Gastrocnemius medialis (tissue), 4 donors: ENCODE results near the gene CD27. TPM values are rescaled to one million over a fixed set of nuclear protein-coding genes. Genes with fewer than 3 reads are reported as not detected.
"Not testable (repeated sequence)": the region's sequence is repeated elsewhere in the genome, so short reads cannot be mapped to it uniquely, and the experiment has no call there.

ENCODE experiments used
- ATAC-seq, 2 donors: fragments of 150-250 bp; one replicate each; pipeline ENCODE4 v1.9.1; 2016
- DNase-seq, 2 donors: peaks; one replicate each; pipeline ENCODE4 v3.0.0-alpha.2; 2019
- H3K27ac ChIP-seq, 4 donors: fragments of 200-600 bp; sonication (generic); 1 replicate in 1 of 4; 2 replicates in 3 of 4; pipeline ENCODE4 v1.5.1; 2016 to 2018; ENCODE audit warnings: mild to moderate bottlenecking in 2 of 4, moderate library complexity in 1 of 4
- H3K27me3 ChIP-seq, 3 donors: fragments of 200-600 bp; sonication (generic) in 2 of 3; 1 replicate in 1 of 3; 2 replicates in 2 of 3; pipeline versions ENCODE4 v1.5.1 to v1.6.0; 2016 to 2019; ENCODE audit warnings: mild to moderate bottlenecking in 1 of 3, moderate library complexity in 1 of 3
- H3K36me3 ChIP-seq, 2 donors: fragments of 200-600 bp; sonication (generic) in 1 of 2; one replicate each; pipeline ENCODE4 v1.5.1; 2017 to 2018
- H3K4me1 ChIP-seq, 2 donors: fragments of 200-600 bp; sonication (generic) in 1 of 2; one replicate each; pipeline ENCODE4 v1.5.1; 2016 to 2017; ENCODE audit warnings: mild to moderate bottlenecking in 2 of 2
- H3K4me3 ChIP-seq, 4 donors: fragments of 200-600 bp; sonication (generic) in 3 of 4; 1 replicate in 1 of 4; 2 replicates in 3 of 4; pipeline ENCODE4 v1.5.1; 2016 to 2019; ENCODE audit warnings: mild to moderate bottlenecking in 2 of 4
- H3K9me3 ChIP-seq, 3 donors: fragments of 200-600 bp; sonication (generic) in 2 of 3; 1 replicate in 1 of 3; 2 replicates in 2 of 3; pipeline ENCODE4 v1.5.1; 2016 to 2019
- CTCF ChIP-seq, 5 experiments: fragments of 450-650 bp in 3 of 5; fragments of 200-600 bp in 2 of 5; sonication (generic) in 2 of 5; IDR thresholded peaks in 4 of 5; conservative IDR thresholded peaks in 1 of 5; 1 replicate in 4 of 5; 2 replicates in 1 of 5; pipeline ENCODE4 v1.5.1; 2016 to 2019; ENCODE audit warnings: antibody characterized with exemption in 5 of 5, mild to moderate bottlenecking in 3 of 5, moderate library complexity in 3 of 5
- POLR2A ChIP-seq, 2 donors: fragments of 450-650 bp; IDR thresholded peaks; one replicate each; pipeline ENCODE4 v1.6.1; 2017; ENCODE audit warnings: antibody characterized with exemption in 2 of 2, mild to moderate bottlenecking in 2 of 2, moderate library complexity in 2 of 2
- in situ Hi-C, 4 donors: fragments of 200-750 bp; cut with MboI; loops; one replicate each; pipeline versions ENCODE4 v1.15.0 to v1.8.0; 2017; ENCODE audit warnings: low sequenced_read_pairs in 4 of 4
- intact Hi-C: fragments of 100-400 bp; cut with DNase I; formaldehyde crosslinking; loops from one replicate; pipeline ENCODE4 v1.15.1; 2023; ENCODE audit warnings: low total_unique reads
- total RNA-seq, 4 donors: library from RNA; depleted of rRNA; stranded (reverse); fragments of >200 nt; gene quantifications; one replicate each; pipeline versions ENCODE4 v1.1.0 to v1.2.3, GENCODE V29; 2016

Gene CD27
- total RNA-seq, 4 donors from 2014 or later, result 0.55 TPM; not detected in 3

- intact Hi-C loops, result no loop called here
- Histone ChIP-seq H3K9me3 (no peaks in the 10 kb centered on the region), H3K4me1 (peaks cover 20 to 21% of the 10 kb centered on the region in 2 donors), H3K36me3 (peaks cover 0 to 47% of the 10 kb centered on the region in 2 donors), H3K4me3 (no peak overlapping the region), H3K27me3 (no peaks in the 10 kb centered on the region), H3K27ac (no peak overlapping the region)
- ATAC-seq (no peak), DNase-seq (no peak)
- TF ChIP-seq CTCF (IDR thresholded peaks at IDR 0.05 in 4 of 5, conservative IDR thresholded peaks at IDR 0.05 in 1 of 5), result no peak
- in situ Hi-C loops, result loop anchor here (5.0 to 25.0 kb wide), 4 partner anchors 129 to 141 kb away; partner anchors contain the start of gene TNFRSF1A (in 1 of the 4)
These were observed 21.4 kb downstream of the CD27 start for GRCh38 chr12:6466184-6466573.

DNA sequence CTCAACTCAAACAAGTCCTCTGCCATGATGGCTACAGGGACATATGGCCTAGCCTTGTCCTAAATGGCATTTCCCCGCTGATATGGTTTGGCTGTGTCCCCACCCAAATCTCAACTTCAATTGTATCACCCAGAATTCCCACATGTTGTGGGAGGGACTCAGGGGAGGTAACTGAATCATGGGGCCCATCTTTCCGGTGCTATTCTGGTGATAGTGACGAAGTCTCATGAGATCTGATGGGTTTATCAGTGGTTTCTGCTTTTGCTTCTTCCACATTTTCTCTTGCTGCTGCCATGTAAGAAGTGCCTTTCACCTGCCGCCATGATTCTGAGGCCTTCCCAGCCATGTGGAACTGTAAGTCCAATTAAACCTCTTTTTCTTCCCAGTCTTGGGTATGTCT, 22.0 kb downstream of the CD27 start:
- H3K9me3 ChIP-seq, ATAC-seq, intact Hi-C loops, H3K4me3 ChIP-seq, H3K27me3 ChIP-seq, DNase-seq, H3K27ac ChIP-seq: not testable (repeated sequence)
- peaks cover 0 to 44% of the 10 kb centered on the region in 2 donors for H3K36me3 ChIP-seq
- in situ Hi-C loops, result loop anchor here (5.0 to 25.0 kb wide), 4 partner anchors 129 to 142 kb away; partner anchors contain the start of gene TNFRSF1A (in 1 of the 4)
- peaks cover 21% of the 10 kb centered on the region in 2 donors for H3K4me1 ChIP-seq

DNA sequence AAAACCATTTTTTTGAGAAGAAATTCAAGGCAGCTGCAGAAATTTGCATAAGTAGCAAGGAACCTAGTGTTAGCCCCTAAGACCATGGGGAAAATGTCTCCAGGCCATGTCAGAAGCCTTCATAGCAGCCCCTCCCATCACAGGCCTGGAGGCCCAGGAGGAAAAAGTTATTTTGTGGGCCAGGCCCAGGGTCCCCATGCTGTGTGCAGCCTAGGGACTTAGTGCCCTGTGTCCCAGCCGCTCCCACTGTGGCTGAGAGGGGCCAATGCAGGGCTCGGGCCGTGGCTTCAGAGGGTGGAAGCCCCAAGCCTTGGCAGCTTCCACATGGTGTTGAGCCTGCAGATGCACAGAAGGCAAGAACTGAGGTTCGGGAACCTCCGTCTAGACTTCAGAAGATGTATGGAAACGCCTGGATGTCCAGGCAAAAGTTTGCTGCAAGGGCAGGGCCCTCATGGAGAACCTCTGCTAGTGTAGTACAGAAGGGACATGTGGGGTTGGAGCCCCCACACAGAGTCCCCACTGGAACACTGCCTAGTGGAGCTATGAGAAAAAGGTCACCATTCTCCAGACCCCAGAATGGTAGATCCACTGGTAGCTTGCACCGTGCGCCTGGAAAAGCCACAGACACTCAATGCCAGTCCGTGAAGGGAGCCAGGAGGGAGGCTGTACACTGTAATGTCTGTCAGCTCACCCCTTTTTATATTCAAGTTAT, 23.0 kb downstream of the CD27 start:
- in situ Hi-C loops, result loop anchor here (5.0 to 25.0 kb wide), 4 partner anchors 130 to 143 kb away; partner anchors contain the start of gene TNFRSF1A (in 1 of the 4)
- intact Hi-C loops, result not testable (repeated sequence)

DNA sequence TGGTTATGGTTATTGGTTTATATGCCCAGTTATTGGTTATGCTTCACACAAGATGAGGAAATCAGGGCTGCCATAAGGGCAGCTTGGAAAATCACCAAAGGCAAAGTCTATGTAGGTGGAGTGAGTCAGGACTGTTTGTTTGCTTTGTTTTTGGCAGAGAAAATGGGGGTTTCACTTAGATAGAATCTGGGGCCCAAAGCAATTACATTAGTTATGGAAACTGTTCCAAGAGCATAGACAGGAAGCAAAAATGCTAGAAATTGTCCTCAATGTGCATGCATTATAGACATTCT, 23.5 kb downstream of the CD27 start:
- H3K27me3 ChIP-seq, result no peaks in the 10 kb centered on the region
- ATAC-seq (no peak), DNase-seq (no peak)
- intact Hi-C loops, result no loop called here
- TF ChIP-seq POLR2A (IDR thresholded peaks at IDR 0.05) (no peak), CTCF (IDR thresholded peaks at IDR 0.05 in 4 of 5, conservative IDR thresholded peaks at IDR 0.05 in 1 of 5) (no peak)
- H3K4me3 ChIP-seq, result no peak overlapping the region
- H3K36me3 ChIP-seq, result peaks cover 0 to 29% of the 10 kb centered on the region in 2 donors
- in situ Hi-C loops, result loop anchor here (5.0 to 25.0 kb wide), 4 partner anchors 131 to 143 kb away; partner anchors contain the start of gene TNFRSF1A (in 1 of the 4)
- no peaks in the 10 kb centered on the region for H3K9me3 ChIP-seq
- peaks cover 21 to 23% of the 10 kb centered on the region in 2 donors for H3K4me1 ChIP-seq
- H3K27ac ChIP-seq, result peak overlapping the region in 1 of 4 donors; percentile 92

More for the DNA sequence above, 23.0 kb downstream of the CD27 start:
- H3K27me3 ChIP-seq, H3K9me3 ChIP-seq, DNase-seq, H3K4me3 ChIP-seq, ATAC-seq: not testable (repeated sequence)
- Histone ChIP-seq H3K4me1 (peaks cover 21 to 23% of the 10 kb centered on the region in 2 donors), H3K36me3 (peaks cover 0 to 34% of the 10 kb centered on the region in 2 donors), H3K27ac (peak overlapping the region in 1 of 4 donors; percentile 92)

DNA sequence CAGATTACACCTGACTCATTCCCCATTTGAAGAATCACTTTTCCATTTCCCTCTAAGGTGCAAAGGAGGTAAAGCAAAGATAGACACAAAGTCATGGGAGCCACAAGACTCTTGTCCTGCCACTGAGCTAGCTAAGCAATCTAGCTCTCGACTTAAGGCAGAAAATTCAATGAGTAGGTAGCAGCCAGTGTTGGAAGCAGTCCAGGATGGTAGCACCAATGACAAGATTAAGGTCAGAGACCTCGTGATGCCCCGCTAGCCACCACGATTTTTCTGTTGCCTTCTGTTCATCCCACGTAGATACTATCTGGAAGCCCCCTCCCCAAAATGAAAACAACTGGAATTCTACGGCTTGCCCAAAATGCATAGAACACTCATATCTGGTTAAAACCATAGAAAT, 24.3 kb downstream of the CD27 start:
- peak overlapping the region; percentile 84 to 96 (median 93) for H3K27ac ChIP-seq
- no peak for TF ChIP-seq POLR2A (IDR thresholded peaks at IDR 0.05)
- TF ChIP-seq CTCF (IDR thresholded peaks at IDR 0.05 in 4 of 5, conservative IDR thresholded peaks at IDR 0.05 in 1 of 5), result no peak
- H3K36me3 ChIP-seq, result peaks cover 0 to 21% of the 10 kb centered on the region in 2 donors
- peak in 1 of 2 donors; percentile 45 for DNase-seq
- in situ Hi-C loops, result loop anchor here (5.0 to 25.0 kb wide), 4 partner anchors 132 to 144 kb away; partner anchors contain the start of gene TNFRSF1A (in 1 of the 4)
- peak overlapping the region in 3 of 4 donors; percentile 81 to 90 (median 89) for H3K4me3 ChIP-seq
- ATAC-seq, result no peak
- peaks cover 21 to 23% of the 10 kb centered on the region in 2 donors for H3K4me1 ChIP-seq
- no peaks in the 10 kb centered on the region for H3K9me3 ChIP-seq
- intact Hi-C loops, result no loop called here
- H3K27me3 ChIP-seq, result no peaks in the 10 kb centered on the region
